HEK293 (cell line): ENCODE measurements around the gene ARFRP1.

Source experiments
- BCL11A ChIP-seq: fragments of 450-650 bp; formaldehyde crosslinking; IDR thresholded peaks from 2 replicates; pipeline ENCODE4 v1.5.1; 2016; ENCODE audit warnings: low read depth, missing biosample characterization, missing genetic modification characterization
- GLI4 ChIP-seq: fragments of 450-650 bp; formaldehyde crosslinking; IDR thresholded peaks from 2 replicates; pipeline ENCODE4 v1.5.1; 2016; ENCODE audit warnings: missing biosample characterization, missing genetic modification characterization
- GLIS1 ChIP-seq: fragments of 450-650 bp; formaldehyde crosslinking; IDR thresholded peaks from 2 replicates; pipeline ENCODE4 v1.5.1; 2016; ENCODE audit warnings: missing biosample characterization, missing genetic modification characterization
- KLF1 ChIP-seq: fragments of 450-650 bp; formaldehyde crosslinking; IDR thresholded peaks from 2 replicates; pipeline ENCODE4 v1.5.1; 2016; ENCODE audit warnings: missing biosample characterization, missing genetic modification characterization
- KLF16 ChIP-seq: fragments of 450-650 bp; formaldehyde crosslinking; IDR thresholded peaks from 2 replicates; pipeline ENCODE4 v1.5.1; 2017; ENCODE audit warnings: missing biosample characterization, missing genetic modification characterization
- REPIN1 ChIP-seq: fragments of 450-650 bp; formaldehyde crosslinking; IDR thresholded peaks from 2 replicates; pipeline ENCODE4 v1.5.1; 2017; ENCODE audit warnings: missing biosample characterization, missing genetic modification characterization, low read depth
- YY2 ChIP-seq: fragments of 450-650 bp; formaldehyde crosslinking; IDR thresholded peaks from 2 replicates; pipeline ENCODE4 v1.5.1; 2016; ENCODE audit warnings: missing biosample characterization, missing genetic modification characterization
- ZBTB26 ChIP-seq: fragments of 450-650 bp; formaldehyde crosslinking; optimal IDR thresholded peaks from 2 replicates; pipeline ENCODE3; 2016; ENCODE audit warnings: missing biosample characterization, mild to moderate bottlenecking, missing genetic modification characterization
- ZBTB6 ChIP-seq: fragments of 450-650 bp; formaldehyde crosslinking; IDR thresholded peaks from 2 replicates; pipeline ENCODE4 v1.5.1; 2017; ENCODE audit warnings: missing biosample characterization, missing genetic modification characterization
- ZIC2 ChIP-seq: fragments of 450-650 bp; formaldehyde crosslinking; IDR thresholded peaks from 2 replicates; pipeline ENCODE4 v1.5.1; 2016; ENCODE audit warnings: missing biosample characterization, missing genetic modification characterization
- ZNF18 ChIP-seq: fragments of 450-650 bp; formaldehyde crosslinking; IDR thresholded peaks from 2 replicates; pipeline ENCODE4 v1.5.1; 2016; ENCODE audit warnings: missing biosample characterization, missing genetic modification characterization
- ZNF26 ChIP-seq: fragments of 450-650 bp; formaldehyde crosslinking; IDR thresholded peaks from 2 replicates; pipeline ENCODE4 v1.5.1; 2016; ENCODE audit warnings: missing biosample characterization, missing genetic modification characterization
- ZNF423 ChIP-seq: fragments of 450-650 bp; formaldehyde crosslinking; IDR thresholded peaks from 2 replicates; pipeline ENCODE4 v1.5.1; 2016; ENCODE audit warnings: missing biosample characterization, missing genetic modification characterization
- ZNF426 ChIP-seq: fragments of 450-650 bp; formaldehyde crosslinking; IDR thresholded peaks from 2 replicates; pipeline ENCODE4 v1.5.1; 2017; ENCODE audit warnings: missing biosample characterization, missing genetic modification characterization, mild to moderate bottlenecking, inconsistent platforms, moderate library complexity
- ZNF518A ChIP-seq: fragments of 450-650 bp; formaldehyde crosslinking; conservative IDR thresholded peaks from 2 replicates; pipeline ENCODE4 v1.5.1; 2016; ENCODE audit warnings: low read depth, missing biosample characterization, missing genetic modification characterization
- ZNF561 ChIP-seq: fragments of 450-650 bp; IDR thresholded peaks from 2 replicates; pipeline ENCODE4 v1.5.1; 2018; ENCODE audit warnings: missing biosample characterization, missing genetic modification characterization, borderline replicate concordance
- ZNF747 ChIP-seq: fragments of 450-650 bp; formaldehyde crosslinking; IDR thresholded peaks from 2 replicates; pipeline ENCODE4 v1.5.1; 2016; ENCODE audit warnings: missing biosample characterization, missing genetic modification characterization
- ZNF830 ChIP-seq: fragments of 450-650 bp; IDR thresholded peaks from 2 replicates; pipeline ENCODE4 v1.5.0; 2018; ENCODE audit warnings: missing biosample characterization, missing genetic modification characterization, low read depth, mild to moderate bottlenecking, moderate library complexity
- ZSCAN4 ChIP-seq: fragments of 450-650 bp; formaldehyde crosslinking; IDR thresholded peaks from 2 replicates; pipeline ENCODE4 v1.5.1; 2017; ENCODE audit warnings: missing biosample characterization, missing genetic modification characterization

Gene ARFRP1

GRCh38 chr20:63699466-63700198 lies 8.1 kb downstream of the ARFRP1 start (continued):
- TF ChIP-seq ZBTB26 (tag by site-specific recombination) (no peak), ZNF830 (no peak), ZNF747 (tag by site-specific recombination) (no peak), ZSCAN4 (tag by site-specific recombination) (no peak), ZNF426 (tag by site-specific recombination) (no peak), GLIS1 (tag by site-specific recombination) (peak; percentile 49), ZNF423 (tag by site-specific recombination) (no peak), KLF16 (tag by site-specific recombination) (no peak), ZNF518A (tag by site-specific recombination) (no peak), ZBTB6 (tag by site-specific recombination) (no peak), KLF1 (no peak), BCL11A (tag by site-specific recombination) (peak; percentile 74; the same call in 1 of the 2 replicates), YY2 (tag by site-specific recombination) (no peak), REPIN1 (tag by site-specific recombination) (no peak), GLI4 (no peak), ZNF561 (no peak), ZIC2 (tag by site-specific recombination) (peak; percentile 18; the same call in 1 of the 2 replicates), ZNF18 (tag by site-specific recombination) (no peak), ZNF26 (tag by site-specific recombination) (no peak)
- TF ChIP-seq, all 188 proteins: peak for 6
